Cardiac muscle cell (in vitro differentiated cells and primary cell): ENCODE measurements around the gene GPM6B. TPM values are rescaled to one million over a fixed set of nuclear protein-coding genes. Genes with fewer than 3 reads are reported as not detected.

Source experiments
- DNase-seq, 2 donors: peaks; one replicate each; pipeline versions ENCODE4 v3.0.0 to v3.0.0-alpha.2; 2010 to 2017; ENCODE audit warnings: low read depth in 1 of 2, low spot score in 1 of 2
- H3K27ac ChIP-seq: fragments of 200-600 bp; sonication (generic); 2 replicates; pipeline ENCODE4 v1.5.1; 2016
- H3K27me3 ChIP-seq: fragments of 200-600 bp; sonication (generic); 2 replicates; pipeline ENCODE4 v1.6.0; 2016; ENCODE audit warnings: control low read depth
- H3K36me3 ChIP-seq: fragments of 200-600 bp; sonication (generic); 2 replicates; pipeline ENCODE4 v1.5.1; 2016; ENCODE audit warnings: control low read depth
- H3K4me1 ChIP-seq: fragments of 200-600 bp; sonication (generic); 2 replicates; pipeline ENCODE4 v1.8.1; 2017; ENCODE audit warnings: low read depth, mild to moderate bottlenecking, mixed run types
- H3K4me3 ChIP-seq: fragments of 200-600 bp; sonication (generic); 2 replicates; pipeline ENCODE4 v1.5.1; 2016; ENCODE audit warnings: mild to moderate bottlenecking
- H3K9me3 ChIP-seq: fragments of 200-600 bp; sonication (generic); 2 replicates; pipeline ENCODE4 v1.5.1; 2017; ENCODE audit warnings: low read depth, mild to moderate bottlenecking, control low read depth
- polyA plus RNA-seq: library from polyadenylated mRNA; unstranded; fragments of >200 nt; fragmentation: Nextera tagmentation; extraction: Ambion mirVana; gene quantifications from 2 replicates; pipeline ENCODE4 v1.2.1, GENCODE V29; 2016
- total RNA-seq: library from RNA; depleted of rRNA; stranded (reverse); fragments of >200 nt; gene quantifications from 2 replicates; pipeline ENCODE4 v1.2.3, GENCODE V29; 2016
- TF ChIP-seq, protein P1 (sequence below): IDR thresholded peaks from 2 replicates; pipeline ENCODE4 v1.5.1; 2012; ENCODE audit warnings: low read depth, mild to moderate bottlenecking, low read length

The GPM6B gene
- total and polyA plus RNA-seq, 2 experiments from 2014 or later: 3.4 to 8.7 TPM

DNA sequence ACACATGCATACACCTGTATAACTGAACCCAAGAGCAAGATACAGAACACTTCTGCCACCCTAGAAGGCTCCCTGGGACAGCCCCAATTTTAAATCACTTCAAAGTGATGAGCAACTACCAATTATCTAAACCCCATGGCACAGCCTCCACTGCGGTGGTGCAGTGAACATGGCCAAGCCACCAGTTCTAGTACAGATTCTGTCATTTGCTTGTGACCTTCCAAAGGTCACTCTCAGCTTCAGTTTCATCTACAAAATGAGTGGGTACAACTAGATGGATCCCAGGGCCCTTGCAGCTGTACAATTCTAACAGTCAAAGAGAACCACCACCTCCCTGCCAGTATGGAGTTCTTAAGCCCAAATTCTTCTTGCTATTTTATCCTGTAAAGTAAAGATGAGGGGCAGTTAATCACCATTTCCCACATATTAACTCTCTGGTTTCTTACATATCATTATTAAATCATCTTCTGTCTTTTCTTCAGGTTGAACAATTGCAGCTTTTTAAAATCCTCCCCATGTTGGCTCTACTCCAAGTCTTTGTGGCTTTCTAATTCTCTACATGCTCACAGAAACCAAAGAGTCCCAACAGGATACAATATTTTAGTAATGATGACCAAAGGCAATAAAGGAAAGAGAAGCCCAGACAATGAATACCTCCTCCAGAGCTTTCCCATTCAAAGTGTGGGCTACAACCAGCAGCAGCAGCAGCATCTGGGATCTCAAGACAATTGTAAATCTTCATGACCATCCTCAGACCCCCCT lies 39.0 kb upstream of the GPM6B start:
- no peaks in the 10 kb centered on the region for H3K4me1 ChIP-seq
- no peak for DNase-seq

DNA sequence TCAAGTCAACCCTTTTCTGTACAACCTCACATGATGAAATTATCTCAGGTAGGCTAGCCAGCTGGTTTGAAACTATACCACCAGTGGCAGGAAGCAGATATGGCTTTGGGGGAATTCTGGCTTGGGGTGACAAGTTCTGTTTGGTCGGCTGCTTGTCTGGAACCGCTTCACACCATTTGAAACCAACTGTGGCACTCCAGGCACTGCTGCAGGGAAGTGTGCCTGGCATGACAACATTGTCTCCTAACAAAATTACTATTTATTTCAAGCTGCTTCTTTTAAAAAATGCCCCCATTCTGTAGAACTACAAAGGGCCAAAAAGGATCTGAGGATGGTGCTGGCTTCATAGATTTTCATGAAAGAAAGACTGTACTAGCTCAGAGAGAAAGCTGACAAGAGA lies 37.1 kb upstream of the GPM6B start:
- TF ChIP-seq, protein P1, sequence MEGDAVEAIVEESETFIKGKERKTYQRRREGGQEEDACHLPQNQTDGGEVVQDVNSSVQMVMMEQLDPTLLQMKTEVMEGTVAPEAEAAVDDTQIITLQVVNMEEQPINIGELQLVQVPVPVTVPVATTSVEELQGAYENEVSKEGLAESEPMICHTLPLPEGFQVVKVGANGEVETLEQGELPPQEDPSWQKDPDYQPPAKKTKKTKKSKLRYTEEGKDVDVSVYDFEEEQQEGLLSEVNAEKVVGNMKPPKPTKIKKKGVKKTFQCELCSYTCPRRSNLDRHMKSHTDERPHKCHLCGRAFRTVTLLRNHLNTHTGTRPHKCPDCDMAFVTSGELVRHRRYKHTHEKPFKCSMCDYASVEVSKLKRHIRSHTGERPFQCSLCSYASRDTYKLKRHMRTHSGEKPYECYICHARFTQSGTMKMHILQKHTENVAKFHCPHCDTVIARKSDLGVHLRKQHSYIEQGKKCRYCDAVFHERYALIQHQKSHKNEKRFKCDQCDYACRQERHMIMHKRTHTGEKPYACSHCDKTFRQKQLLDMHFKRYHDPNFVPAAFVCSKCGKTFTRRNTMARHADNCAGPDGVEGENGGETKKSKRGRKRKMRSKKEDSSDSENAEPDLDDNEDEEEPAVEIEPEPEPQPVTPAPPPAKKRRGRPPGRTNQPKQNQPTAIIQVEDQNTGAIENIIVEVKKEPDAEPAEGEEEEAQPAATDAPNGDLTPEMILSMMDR: no peak
- Histone ChIP-seq H3K36me3 (no peaks in the 10 kb centered on the region), H3K9me3 (no peaks in the 10 kb centered on the region), H3K4me3 (no peak overlapping the region), H3K4me1 (no peaks in the 10 kb centered on the region), H3K27me3 (no peaks in the 10 kb centered on the region), H3K27ac (no peak overlapping the region)
- DNase-seq: no peak

More for the DNA sequence above, 39.0 kb upstream of the GPM6B start:
- Histone ChIP-seq H3K27me3 (no peaks in the 10 kb centered on the region), H3K4me3 (no peak overlapping the region), H3K9me3 (no peaks in the 10 kb centered on the region), H3K36me3 (no peaks in the 10 kb centered on the region), H3K27ac (no peak overlapping the region)
- TF ChIP-seq, protein P1: no peak

DNA sequence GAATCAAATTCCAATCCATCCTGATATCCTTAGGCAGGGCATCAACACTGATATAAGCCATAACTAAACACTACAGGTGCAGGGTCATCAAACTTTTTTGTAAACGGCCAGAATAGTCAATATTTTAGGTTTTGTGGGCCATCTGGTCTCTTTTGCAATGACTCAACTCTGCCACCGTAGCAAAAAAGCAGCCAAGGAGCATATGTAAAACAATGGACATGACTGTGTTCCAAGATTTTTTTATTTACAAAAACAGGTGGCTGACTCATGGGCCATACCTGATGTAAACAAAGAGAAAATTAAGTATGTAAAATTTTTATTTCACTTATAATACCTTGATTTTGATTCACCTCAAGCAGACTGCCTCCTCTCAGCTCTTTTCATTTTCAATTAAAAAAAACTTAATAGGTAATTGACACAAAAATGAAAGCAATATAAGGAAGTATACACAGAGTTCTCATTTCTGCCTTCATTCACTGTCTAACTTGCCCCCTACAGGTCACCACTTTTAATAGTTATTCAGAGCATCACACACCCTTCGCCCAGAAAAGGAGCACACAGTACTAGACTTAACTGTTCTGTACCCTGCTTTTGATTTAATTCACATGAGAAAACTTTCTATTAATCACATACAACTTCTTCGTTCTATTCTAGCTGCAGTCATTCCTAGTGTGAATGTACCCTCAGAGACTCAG lies 35.3 kb upstream of the GPM6B start:
- TF ChIP-seq, protein P1: no peak

DNA sequence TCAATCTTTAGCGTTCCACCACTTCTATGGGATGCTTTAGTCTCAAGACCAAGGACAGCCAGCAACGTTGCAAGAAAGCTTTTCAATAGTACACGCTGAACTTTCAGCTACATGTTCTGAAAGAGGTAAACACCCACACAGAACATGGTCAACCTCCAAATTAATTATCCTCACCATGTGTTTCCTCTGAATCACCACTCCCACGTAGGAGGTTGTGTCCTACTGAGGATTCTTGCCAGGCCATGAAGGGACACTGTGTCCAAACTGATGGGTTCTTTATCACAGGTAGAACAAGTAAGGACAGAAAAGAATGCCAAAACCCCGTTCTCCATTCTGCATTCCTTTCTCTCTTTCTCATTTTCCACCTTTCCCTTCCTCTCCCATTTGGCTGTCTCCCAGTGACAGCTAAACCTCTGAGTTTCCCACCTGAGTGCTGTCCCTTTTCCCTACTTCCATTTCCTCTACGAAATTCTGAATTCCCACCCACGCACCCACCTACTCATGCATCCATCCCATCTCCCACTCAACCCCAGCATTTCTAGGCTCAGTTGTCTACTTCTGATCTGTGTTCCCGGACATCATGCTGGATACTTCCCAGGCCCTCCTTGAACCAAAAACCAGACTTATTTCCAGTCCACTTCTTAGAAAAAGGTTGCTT lies 29.0 kb upstream of the GPM6B start:
- TF ChIP-seq, protein P1: no peak
- no peaks in the 10 kb centered on the region for H3K9me3 ChIP-seq
- no peaks in the 10 kb centered on the region for H3K4me1 ChIP-seq
- H3K27ac ChIP-seq: no peak overlapping the region
- no peak overlapping the region for H3K4me3 ChIP-seq
- H3K36me3 ChIP-seq: no peaks in the 10 kb centered on the region
- DNase-seq: no peak
- no peaks in the 10 kb centered on the region for H3K27me3 ChIP-seq

More for the DNA sequence above, 35.3 kb upstream of the GPM6B start:
- DNase-seq: no peak
- Histone ChIP-seq H3K4me3 (no peak overlapping the region), H3K4me1 (no peaks in the 10 kb centered on the region), H3K27ac (no peak overlapping the region), H3K9me3 (no peaks in the 10 kb centered on the region), H3K36me3 (no peaks in the 10 kb centered on the region), H3K27me3 (no peaks in the 10 kb centered on the region)

DNA sequence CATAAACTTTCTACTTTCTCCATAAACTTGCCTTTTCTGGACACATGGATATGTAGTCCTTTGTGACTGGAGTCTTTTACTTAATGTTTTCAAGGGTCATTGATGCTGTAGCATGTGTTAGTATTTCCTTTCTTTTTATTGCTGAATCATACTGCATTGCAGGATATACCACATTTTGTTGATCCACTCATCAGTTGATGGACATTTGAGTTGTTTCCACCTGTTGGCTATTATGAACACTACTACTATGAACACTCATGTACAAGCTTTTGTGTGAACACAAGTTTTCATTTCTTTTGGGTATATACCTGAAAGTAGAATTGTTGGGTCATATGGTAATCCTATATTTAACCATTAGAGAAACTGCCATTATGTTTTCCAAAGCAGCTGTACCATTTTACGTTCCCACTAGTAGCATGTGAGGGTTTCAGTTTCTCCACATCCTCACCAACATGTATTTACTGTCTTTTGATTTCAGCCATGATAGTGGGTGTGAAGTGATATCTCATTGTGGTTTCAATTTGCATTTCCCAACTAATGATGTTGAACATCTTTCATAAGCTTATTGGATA lies 26.3 kb upstream of the GPM6B start:
- no peak overlapping the region for H3K27ac ChIP-seq
- no peaks in the 10 kb centered on the region for H3K36me3 ChIP-seq

More for the DNA sequence above, 26.3 kb upstream of the GPM6B start:
- DNase-seq: no peak
- Histone ChIP-seq H3K4me1 (no peaks in the 10 kb centered on the region), H3K9me3 (no peaks in the 10 kb centered on the region), H3K4me3 (no peak overlapping the region), H3K27me3 (no peaks in the 10 kb centered on the region)
- TF ChIP-seq, protein P1: no peak
